Activated CD8-positive, alpha-beta memory T cell treated with anti-CD3 and anti-CD28 coated beads, Interleukin-2, amount 50 U/mL, for 24 hours (primary cell): ENCODE data around the gene FBXO34.
"Not testable (repeated sequence)": the region's sequence is repeated elsewhere in the genome, so short reads cannot be mapped to it uniquely, and the experiment has no call there.

ENCODE experiments used
- DNase-seq: peaks from one replicate; pipeline ENCODE4 v3.0.0-alpha.2; 2020; ENCODE audit errors: extremely low read depth

Gene FBXO34

GRCh38 chr14:55306938-55307589, 35.8 kb downstream of the FBXO34 start:
- no peak for DNase-seq

- no peak for DNase-seq
Measured at GRCh38 chr14:55309154-55309553, 37.9 kb downstream of the FBXO34 start.

- no peak for DNase-seq
Measured at GRCh38 chr14:55309761-55310365, 38.6 kb downstream of the FBXO34 start.

GRCh38 chr14:55312379-55313030, 41.3 kb downstream of the FBXO34 start:
- DNase-seq, result not testable (repeated sequence)

GRCh38 chr14:55313480-55313879, 42.3 kb downstream of the FBXO34 start:
- no peak for DNase-seq

GRCh38 chr14:55314449-55314848, 43.2 kb downstream of the FBXO34 start:
- no peak for DNase-seq

- DNase-seq, result no peak
Measured at GRCh38 chr14:55316564-55316963, 45.3 kb downstream of the FBXO34 start.

GRCh38 chr14:55317542-55318306, 46.5 kb downstream of the FBXO34 start:
- no peak for DNase-seq

- no peak for DNase-seq
Measured at GRCh38 chr14:55318694-55319093, 47.5 kb downstream of the FBXO34 start.

- DNase-seq, result no peak
Measured at GRCh38 chr14:55323910-55324309, 52.7 kb downstream of the FBXO34 start.

GRCh38 chr14:55324812-55325211, 53.6 kb downstream of the FBXO34 start:
- DNase-seq, result no peak

- DNase-seq, result no peak
Measured at GRCh38 chr14:55327179-55327578, 56.0 kb downstream of the FBXO34 start.

GRCh38 chr14:55328317-55328716, 57.1 kb downstream of the FBXO34 start:
- DNase-seq, result no peak

- DNase-seq, result no peak
Measured at GRCh38 chr14:55329999-55330710, 58.9 kb downstream of the FBXO34 start.

- no peak for DNase-seq
Measured at GRCh38 chr14:55332654-55333570, 61.7 kb downstream of the FBXO34 start.

GRCh38 chr14:55333711-55334485, 62.7 kb downstream of the FBXO34 start:
- DNase-seq, result no peak

GRCh38 chr14:55336162-55336561, 64.9 kb downstream of the FBXO34 start:
- DNase-seq, result no peak

- no peak for DNase-seq
Measured at GRCh38 chr14:55336691-55337090, 65.5 kb downstream of the FBXO34 start.

GRCh38 chr14:55339770-55340169, 68.5 kb downstream of the FBXO34 start:
- no peak for DNase-seq

- no peak for DNase-seq
Measured at GRCh38 chr14:55340482-55340881, 69.3 kb downstream of the FBXO34 start.
